ENCODE measurements around the gene TMEM151B. TPM values are rescaled to one million over a fixed set of nuclear protein-coding genes. Genes with fewer than 3 reads are reported as not detected.

The TMEM151B gene
- total RNA-seq, 1 experiment from 2014 or later: not detected

- Histone ChIP-seq H3K27ac (ENCODE audit: low read length) (no peak overlapping the region), H2AFZ (ENCODE audit: low read length) (no peak overlapping the region), H3K36me3 (ENCODE audit: low read depth, low read length) (peaks cover 53% of the 10 kb centered on the region), H3K9me2 (replicated peaks; ENCODE audit: low read length) (no peaks in the 10 kb centered on the region), H3K4me3 (ENCODE audit: low read length) (no peak overlapping the region), H3K27me3 (ENCODE audit: low read length) (no peaks in the 10 kb centered on the region), H3K9me3 (ENCODE audit: low read length) (no peaks in the 10 kb centered on the region), H3K4me2 (ENCODE audit: low read length) (no peak overlapping the region), H3K9ac (ENCODE audit: low read length) (no peak overlapping the region), H3K79me2 (ENCODE audit: low read length) (peaks cover 3% of the 10 kb centered on the region; the same call in 1 of the 2 replicates), H3K4me1 (ENCODE audit: insufficient read depth, low read length) (no peaks in the 10 kb centered on the region), H4K20me1 (ENCODE audit: low read length) (no peaks in the 10 kb centered on the region), H3F3A (ENCODE audit: low read length, unreplicated experiment) (no peaks in the 10 kb centered on the region)
- no TSS peak for BruUV-seq (replicated peaks)
- no peak for ATAC-seq
- DNase-seq: no peak
- intact Hi-C loops (cut with micrococcal nuclease): no loop called here
- POLR2A ChIA-PET (ENCODE audit: unreplicated experiment): no interaction called here
- TF ChIP-seq, protein P1, sequence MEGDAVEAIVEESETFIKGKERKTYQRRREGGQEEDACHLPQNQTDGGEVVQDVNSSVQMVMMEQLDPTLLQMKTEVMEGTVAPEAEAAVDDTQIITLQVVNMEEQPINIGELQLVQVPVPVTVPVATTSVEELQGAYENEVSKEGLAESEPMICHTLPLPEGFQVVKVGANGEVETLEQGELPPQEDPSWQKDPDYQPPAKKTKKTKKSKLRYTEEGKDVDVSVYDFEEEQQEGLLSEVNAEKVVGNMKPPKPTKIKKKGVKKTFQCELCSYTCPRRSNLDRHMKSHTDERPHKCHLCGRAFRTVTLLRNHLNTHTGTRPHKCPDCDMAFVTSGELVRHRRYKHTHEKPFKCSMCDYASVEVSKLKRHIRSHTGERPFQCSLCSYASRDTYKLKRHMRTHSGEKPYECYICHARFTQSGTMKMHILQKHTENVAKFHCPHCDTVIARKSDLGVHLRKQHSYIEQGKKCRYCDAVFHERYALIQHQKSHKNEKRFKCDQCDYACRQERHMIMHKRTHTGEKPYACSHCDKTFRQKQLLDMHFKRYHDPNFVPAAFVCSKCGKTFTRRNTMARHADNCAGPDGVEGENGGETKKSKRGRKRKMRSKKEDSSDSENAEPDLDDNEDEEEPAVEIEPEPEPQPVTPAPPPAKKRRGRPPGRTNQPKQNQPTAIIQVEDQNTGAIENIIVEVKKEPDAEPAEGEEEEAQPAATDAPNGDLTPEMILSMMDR (conservative IDR thresholded peaks at IDR 0.05; ENCODE audit: low read depth, low read length): no peak
- TF ChIP-seq EZH2 (IDR thresholded peaks at IDR 0.05; ENCODE audit: low read length, unreplicated experiment) (no peak), EZH2phosphoT487 (IDR thresholded peaks at IDR 0.05; ENCODE audit: borderline replicate concordance, low read length) (no peak)
- CTCF ChIA-PET: no interaction called here
Observed at GRCh38 chr6:44306710-44307109, 36.5 kb downstream of the TMEM151B start.

DNA sequence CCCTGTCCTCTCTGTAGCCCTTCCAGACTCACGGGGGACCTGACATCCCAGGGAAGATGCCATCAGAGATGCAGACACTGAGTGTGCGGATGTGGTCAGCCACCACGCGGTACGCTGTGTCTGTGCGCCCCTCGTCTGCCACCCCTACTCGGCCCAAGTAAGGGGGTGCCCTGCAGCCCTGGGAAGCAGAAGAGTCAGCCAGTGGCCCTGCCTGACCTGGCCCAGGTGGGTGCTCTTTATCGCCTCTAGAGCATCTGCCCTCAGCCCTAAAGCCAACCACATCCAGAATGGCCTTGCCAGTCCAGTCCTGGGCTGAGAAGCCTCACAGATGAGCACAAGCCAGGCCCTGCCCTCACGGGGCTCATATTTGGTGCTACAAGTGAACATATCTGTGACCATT lies 37.0 kb downstream of the TMEM151B start:
- peaks cover 49% of the 10 kb centered on the region for H3K36me3 ChIP-seq (ENCODE audit: low read depth, low read length)

DNA sequence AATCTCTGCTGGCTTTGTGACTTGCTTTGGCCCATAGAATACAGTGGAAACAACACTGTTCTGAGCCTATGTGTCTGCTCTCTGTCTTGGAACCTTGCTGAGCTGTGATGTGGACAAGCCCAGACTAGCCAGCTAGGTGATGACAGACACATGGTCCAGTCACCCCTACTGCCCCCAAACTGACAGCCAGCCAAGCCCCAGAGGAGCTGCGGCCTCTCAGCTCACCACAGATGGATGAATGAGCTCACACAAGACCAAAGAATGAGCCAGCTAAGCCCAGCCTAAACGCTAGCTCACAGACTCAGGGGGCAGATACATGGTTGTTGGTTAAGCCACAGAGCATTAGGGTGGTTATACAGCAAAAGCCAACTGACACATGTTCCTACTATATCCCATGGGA lies 38.8 kb downstream of the TMEM151B start:
- DNase-seq: no peak

More for the DNA sequence above, 37.0 kb downstream of the TMEM151B start:
- H3K27ac ChIP-seq (ENCODE audit: low read length): no peak overlapping the region
- TF ChIP-seq, protein P1 (conservative IDR thresholded peaks at IDR 0.05; ENCODE audit: low read depth, low read length): no peak
- no peak for TF ChIP-seq EZH2 (IDR thresholded peaks at IDR 0.05; ENCODE audit: low read length, unreplicated experiment)
- TF ChIP-seq EZH2phosphoT487 (IDR thresholded peaks at IDR 0.05; ENCODE audit: borderline replicate concordance, low read length): no peak
- no peaks in the 10 kb centered on the region for H3K9me3 ChIP-seq (ENCODE audit: low read length)
- no peak overlapping the region for H2AFZ ChIP-seq (ENCODE audit: low read length)
- no TSS peak for BruUV-seq (replicated peaks)
- no peak overlapping the region for H3K4me3 ChIP-seq (ENCODE audit: low read length)
- ChIA-PET CTCF (no interaction called here), POLR2A (ENCODE audit: unreplicated experiment) (no interaction called here)
- H3K27me3 ChIP-seq (ENCODE audit: low read length): no peaks in the 10 kb centered on the region
- H3K4me2 ChIP-seq (ENCODE audit: low read length): no peak overlapping the region
- H3F3A ChIP-seq (ENCODE audit: low read length, unreplicated experiment): no peaks in the 10 kb centered on the region
- H3K9me2 ChIP-seq (replicated peaks; ENCODE audit: low read length): no peaks in the 10 kb centered on the region
- DNase-seq (no peak), ATAC-seq (no peak)
- H3K4me1 ChIP-seq (ENCODE audit: insufficient read depth, low read length): peaks cover 4% of the 10 kb centered on the region
- no peak overlapping the region for H3K9ac ChIP-seq (ENCODE audit: low read length)
- H4K20me1 ChIP-seq (ENCODE audit: low read length): no peaks in the 10 kb centered on the region
- H3K79me2 ChIP-seq (ENCODE audit: low read length): peaks cover 8% of the 10 kb centered on the region
- intact Hi-C loops (cut with micrococcal nuclease): no loop called here

More for the DNA sequence above, 38.8 kb downstream of the TMEM151B start:
- no peak for TF ChIP-seq EZH2 (IDR thresholded peaks at IDR 0.05; ENCODE audit: low read length, unreplicated experiment)
- TF ChIP-seq EZH2phosphoT487 (IDR thresholded peaks at IDR 0.05; ENCODE audit: borderline replicate concordance, low read length): no peak
- TF ChIP-seq, protein P1 (conservative IDR thresholded peaks at IDR 0.05; ENCODE audit: low read depth, low read length): no peak
- Histone ChIP-seq H2AFZ (ENCODE audit: low read length) (no peak overlapping the region), H3K9me3 (ENCODE audit: low read length) (no peaks in the 10 kb centered on the region), H3K79me2 (ENCODE audit: low read length) (peaks cover 16% of the 10 kb centered on the region), H3K9ac (ENCODE audit: low read length) (no peak overlapping the region), H3K27ac (ENCODE audit: low read length) (no peak overlapping the region), H3K4me1 (ENCODE audit: insufficient read depth, low read length) (peaks cover 6% of the 10 kb centered on the region), H3F3A (ENCODE audit: low read length, unreplicated experiment) (no peaks in the 10 kb centered on the region), H3K4me2 (ENCODE audit: low read length) (no peak overlapping the region), H3K9me2 (replicated peaks; ENCODE audit: low read length) (no peaks in the 10 kb centered on the region), H3K27me3 (ENCODE audit: low read length) (no peaks in the 10 kb centered on the region), H3K36me3 (ENCODE audit: low read depth, low read length) (peaks cover 39% of the 10 kb centered on the region), H3K4me3 (ENCODE audit: low read length) (no peak overlapping the region), H4K20me1 (ENCODE audit: low read length) (no peaks in the 10 kb centered on the region)
- intact Hi-C loops (cut with micrococcal nuclease): no loop called here
- ChIA-PET CTCF (no interaction called here), POLR2A (ENCODE audit: unreplicated experiment) (no interaction called here)
- no TSS peak for BruUV-seq (replicated peaks)
- ATAC-seq: no peak

Data from PC-3 (cell line).